Measurements from ENCODE around the gene BICD1. TPM values are rescaled to one million over a fixed set of nuclear protein-coding genes. Genes with fewer than 3 reads are reported as not detected.

The BICD1 gene
- total RNA-seq, 1 donor from 2014 or later, result 7.7 TPM

DNA sequence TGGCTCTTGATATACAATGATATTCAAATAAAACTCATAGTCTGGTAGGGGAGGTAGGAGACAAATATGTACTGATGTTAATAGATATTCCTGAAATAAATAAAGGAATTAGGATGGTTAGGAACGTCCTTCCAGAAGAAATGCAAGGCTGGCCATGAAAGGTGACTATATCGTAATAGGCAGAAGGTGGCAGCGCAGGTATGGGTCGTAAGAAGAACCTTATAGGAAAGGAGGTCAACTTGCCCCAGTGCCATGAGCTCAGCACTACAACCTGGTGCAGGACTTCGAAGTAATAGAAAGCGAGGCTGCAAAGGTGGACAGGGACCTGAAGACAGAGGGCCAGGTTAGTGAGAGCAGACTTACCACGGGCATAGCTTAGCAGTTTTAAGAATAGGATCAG is 237.4 kb downstream of the BICD1 start:
- TF ChIP-seq, protein P1, sequence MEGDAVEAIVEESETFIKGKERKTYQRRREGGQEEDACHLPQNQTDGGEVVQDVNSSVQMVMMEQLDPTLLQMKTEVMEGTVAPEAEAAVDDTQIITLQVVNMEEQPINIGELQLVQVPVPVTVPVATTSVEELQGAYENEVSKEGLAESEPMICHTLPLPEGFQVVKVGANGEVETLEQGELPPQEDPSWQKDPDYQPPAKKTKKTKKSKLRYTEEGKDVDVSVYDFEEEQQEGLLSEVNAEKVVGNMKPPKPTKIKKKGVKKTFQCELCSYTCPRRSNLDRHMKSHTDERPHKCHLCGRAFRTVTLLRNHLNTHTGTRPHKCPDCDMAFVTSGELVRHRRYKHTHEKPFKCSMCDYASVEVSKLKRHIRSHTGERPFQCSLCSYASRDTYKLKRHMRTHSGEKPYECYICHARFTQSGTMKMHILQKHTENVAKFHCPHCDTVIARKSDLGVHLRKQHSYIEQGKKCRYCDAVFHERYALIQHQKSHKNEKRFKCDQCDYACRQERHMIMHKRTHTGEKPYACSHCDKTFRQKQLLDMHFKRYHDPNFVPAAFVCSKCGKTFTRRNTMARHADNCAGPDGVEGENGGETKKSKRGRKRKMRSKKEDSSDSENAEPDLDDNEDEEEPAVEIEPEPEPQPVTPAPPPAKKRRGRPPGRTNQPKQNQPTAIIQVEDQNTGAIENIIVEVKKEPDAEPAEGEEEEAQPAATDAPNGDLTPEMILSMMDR (conservative IDR thresholded peaks at IDR 0.05; ENCODE audit: low read depth, low read length), result no peak
- no peak overlapping the region for H3K4me3 ChIP-seq (ENCODE audit: low read depth, low read length)
- DNase-seq (ENCODE audit: low read depth), result no peak

DNA sequence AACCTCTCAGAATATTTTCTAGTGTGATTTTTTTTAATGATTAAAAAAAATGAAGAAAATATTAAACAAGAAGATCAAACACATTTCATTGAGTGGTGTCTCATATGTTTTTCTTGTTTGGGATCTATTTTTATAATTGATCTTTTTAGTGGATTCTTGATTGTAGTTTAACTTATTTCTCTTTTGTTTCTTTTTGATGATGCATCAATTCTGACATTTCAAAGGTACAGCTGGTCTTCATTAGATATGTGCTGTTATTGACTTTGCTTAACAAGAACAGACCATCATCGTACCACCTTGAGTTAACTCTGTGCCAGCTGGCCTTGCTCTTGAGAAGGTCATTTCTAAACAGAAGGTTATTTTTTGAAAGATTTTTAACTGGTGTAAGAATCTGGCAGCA is 246.9 kb downstream of the BICD1 start:
- TF ChIP-seq, protein P1 (conservative IDR thresholded peaks at IDR 0.05; ENCODE audit: low read depth, low read length), result no peak
- H3K4me3 ChIP-seq (ENCODE audit: low read depth, low read length), result no peak overlapping the region
- DNase-seq (ENCODE audit: low read depth), result no peak

DNA sequence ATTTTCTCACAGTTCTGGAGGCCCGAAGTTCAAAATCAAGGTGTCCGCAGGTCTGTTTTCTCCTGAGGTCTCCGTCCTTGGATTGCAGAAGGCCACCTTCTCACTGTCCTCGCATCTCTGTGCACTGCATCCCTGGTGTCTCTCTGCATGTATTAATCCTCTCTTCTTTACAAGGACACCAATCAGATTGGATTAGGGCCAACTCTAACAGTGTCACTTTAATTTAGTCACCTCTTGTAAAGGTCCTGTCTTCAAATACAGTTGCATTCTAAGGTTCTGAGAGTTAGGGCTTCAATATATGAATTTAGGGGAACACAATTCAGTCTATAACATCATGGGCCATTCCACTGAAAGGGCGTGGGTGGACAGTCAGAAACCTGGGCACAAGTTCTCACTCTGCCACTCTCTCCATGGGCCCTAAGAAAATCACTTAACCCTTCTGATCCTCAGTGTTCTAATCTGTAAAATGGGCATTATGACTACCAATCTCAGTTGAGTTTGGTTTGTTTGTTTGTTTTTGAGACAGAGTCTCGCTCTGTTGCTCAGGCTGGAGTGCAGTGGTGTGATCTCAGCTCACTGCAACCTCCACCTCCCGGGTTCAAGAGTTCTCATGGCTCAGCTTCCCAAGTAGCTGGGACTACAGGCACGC is 251.1 kb downstream of the BICD1 start:
- TF ChIP-seq, protein P1 (conservative IDR thresholded peaks at IDR 0.05; ENCODE audit: low read depth, low read length), result no peak
- no peak overlapping the region for H3K4me3 ChIP-seq (ENCODE audit: low read depth, low read length)
- no peak for DNase-seq (ENCODE audit: low read depth)

DNA sequence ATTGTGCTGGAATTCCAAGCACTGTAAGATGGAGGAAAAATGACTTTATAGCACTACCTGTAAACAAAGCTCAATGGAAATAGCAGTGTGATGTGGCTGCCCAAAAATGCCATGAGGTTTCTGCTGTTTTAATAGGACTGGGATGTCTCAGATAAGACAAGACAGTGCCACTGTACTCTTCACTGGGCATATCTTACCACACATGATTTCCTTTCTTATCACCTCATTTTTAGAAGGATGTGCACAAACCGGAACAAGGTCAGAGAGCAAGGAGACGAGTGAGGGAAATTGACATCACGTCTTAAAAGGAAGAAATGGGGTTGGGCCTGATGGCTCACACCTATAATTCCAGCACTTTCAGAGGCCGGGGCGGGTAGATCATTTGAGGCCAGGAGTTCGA is 254.3 kb downstream of the BICD1 start:
- DNase-seq (ENCODE audit: low read depth), result no peak
- H3K4me3 ChIP-seq (ENCODE audit: low read depth, low read length), result no peak overlapping the region
- TF ChIP-seq, protein P1 (conservative IDR thresholded peaks at IDR 0.05; ENCODE audit: low read depth, low read length), result no peak

DNA sequence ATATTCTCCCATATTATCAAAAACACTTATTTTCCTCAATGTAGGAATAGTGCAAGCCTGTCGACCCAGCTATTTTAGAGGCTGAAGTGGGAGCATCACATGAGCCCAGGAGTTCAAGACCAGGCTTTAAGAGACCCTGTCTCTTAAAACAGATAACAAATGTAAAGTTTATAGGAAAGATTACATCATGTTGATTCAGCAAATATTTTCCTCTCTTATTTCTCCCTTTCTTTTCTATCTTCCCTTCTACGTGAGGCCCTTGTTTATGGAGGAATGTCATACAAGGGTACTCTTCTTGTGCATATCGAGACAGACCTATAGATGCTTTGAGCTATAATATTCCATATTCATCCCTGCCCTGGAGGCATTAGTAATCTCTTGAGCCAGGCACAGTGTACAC is 256.2 kb downstream of the BICD1 start:
- H3K4me3 ChIP-seq (ENCODE audit: low read depth, low read length), result no peak overlapping the region
- no peak for DNase-seq (ENCODE audit: low read depth)
- TF ChIP-seq, protein P1 (conservative IDR thresholded peaks at IDR 0.05; ENCODE audit: low read depth, low read length), result no peak

DNA sequence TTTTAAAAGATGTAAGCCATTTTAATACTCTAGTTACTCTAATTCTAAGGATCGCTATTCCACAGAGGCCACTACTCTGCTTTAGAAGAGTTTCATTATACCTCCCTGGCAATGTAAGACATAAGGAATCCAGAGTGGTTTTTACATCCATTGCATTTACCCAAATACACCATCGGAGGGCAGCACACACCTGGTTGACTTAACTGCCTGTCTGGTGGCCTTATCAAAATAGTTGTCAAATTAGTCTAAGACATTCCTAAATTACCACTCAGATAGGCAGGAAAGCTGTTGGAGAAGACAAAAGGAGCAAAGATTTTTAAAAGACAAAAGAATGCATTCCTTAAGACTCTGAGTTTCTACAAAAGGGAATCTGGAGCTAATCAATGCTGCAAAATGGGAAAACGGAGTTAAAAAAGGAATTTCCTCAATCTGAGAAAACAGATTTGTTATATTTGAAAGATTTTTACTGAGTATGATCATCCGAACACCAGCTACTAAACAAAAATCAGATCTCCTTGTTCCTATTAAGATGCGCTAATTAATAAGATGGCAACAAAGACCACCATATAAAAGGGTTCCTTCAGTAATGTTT is 258.9 kb downstream of the BICD1 start:
- H3K4me3 ChIP-seq (ENCODE audit: low read depth, low read length), result no peak overlapping the region
- DNase-seq (ENCODE audit: low read depth), result peak; percentile 37
- TF ChIP-seq, protein P1 (conservative IDR thresholded peaks at IDR 0.05; ENCODE audit: low read depth, low read length), result peak; percentile 86

DNA sequence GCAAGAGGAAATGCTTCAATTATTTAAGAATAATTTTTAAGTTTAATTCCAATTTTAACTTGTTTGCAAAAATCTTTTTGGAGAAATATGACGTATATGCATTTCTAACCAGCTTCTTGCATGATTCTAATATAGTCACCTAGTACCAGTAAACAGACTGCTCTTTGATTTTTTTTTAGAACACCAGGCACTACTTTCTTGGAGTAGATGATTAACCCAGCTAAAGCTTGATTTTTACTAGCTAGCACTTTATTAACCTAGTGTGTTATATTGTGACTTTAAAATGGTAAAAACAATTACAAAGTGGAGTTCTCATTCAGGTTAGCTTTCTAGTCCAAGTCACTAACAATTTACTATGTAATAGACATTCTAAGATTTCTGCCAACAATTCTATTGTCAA is 260.1 kb downstream of the BICD1 start:
- no peak overlapping the region for H3K4me3 ChIP-seq (ENCODE audit: low read depth, low read length)
- TF ChIP-seq, protein P1 (conservative IDR thresholded peaks at IDR 0.05; ENCODE audit: low read depth, low read length), result no peak
- no peak for DNase-seq (ENCODE audit: low read depth)

Measured in epithelial cell of proximal tubule (primary cell).